ENCODE measurements around the gene PNPLA7. TPM values are rescaled to one million over a fixed set of nuclear protein-coding genes. Genes with fewer than 3 reads are reported as not detected.
A peak's percentile ranks its signal among the peaks of the same experiment; 100 is the strongest.
"Not testable (repeated sequence)": the region's sequence is repeated elsewhere in the genome, so short reads cannot be mapped to it uniquely, and the experiment has no call there.

PNPLA7 gene
- total RNA-seq, 4 donors from 2014 or later = 16.0 to 95.4 (median 24.9) TPM

GRCh38 chr9:137554349-137554748, 4.1 kb upstream of the PNPLA7 start:
- peaks cover 16 to 33% (median 22%) of the 10 kb centered on the region in 4 donors for H3K4me1 ChIP-seq
- intact Hi-C loops (cut with DNase I; ENCODE audit: low total_unique reads) = no loop called here
- TF ChIP-seq POLR2A (IDR thresholded peaks at IDR 0.05) = no peak
- TF ChIP-seq POLR2AphosphoS5 (IDR thresholded peaks at IDR 0.05) = no peak
- no peak for TF ChIP-seq EP300 (IDR thresholded peaks at IDR 0.05; ENCODE audit: low read depth)
- no peak for DNase-seq
- peaks cover 0 to 10% (median 2%) of the 10 kb centered on the region in 4 donors for H3K36me3 ChIP-seq
- no peak overlapping the region for H3K27ac ChIP-seq
- H3K9me3 ChIP-seq = no peaks in the 10 kb centered on the region
- WGBS, 2 donors (ENCODE audit: low coverage in 1 of 2) = 67 to 84% methylated on average over 1 of the region's 1 CpG
- in situ Hi-C loops (cut with MboI; ENCODE audit: low pct_ligation_motif_present in 1 of 4, low pct_unique_long_range_greater_than_20kb in 1 of 4, low sequenced_read_pairs in 3 of 4) = no loop called here
- H3K27me3 ChIP-seq = no peaks in the 10 kb centered on the region
- no peak overlapping the region for H3K4me3 ChIP-seq

- in situ Hi-C loops (cut with MboI; ENCODE audit: low pct_ligation_motif_present in 1 of 4, low pct_unique_long_range_greater_than_20kb in 1 of 4, low sequenced_read_pairs in 3 of 4); H3K27me3 ChIP-seq; H3K4me3 ChIP-seq; H3K9me3 ChIP-seq; H3K27ac ChIP-seq; H3K36me3 ChIP-seq; DNase-seq; intact Hi-C loops (cut with DNase I; ENCODE audit: low total_unique reads): not testable (repeated sequence)
- peaks cover 16 to 40% (median 24%) of the 10 kb centered on the region in 4 donors for H3K4me1 ChIP-seq
- WGBS, 2 donors (ENCODE audit: low coverage in 1 of 2) = 86 to 100% methylated on average over 5 to 10 of the region's 10 CpGs
Measured at GRCh38 chr9:137553654-137554053, 3.5 kb upstream of the PNPLA7 start.

GRCh38 chr9:137552022-137552768, 2.0 kb upstream of the PNPLA7 start:
- 24% methylated on average over 13 of the region's 58 CpGs; no CpG with 5 or more reads in 1 of the 2 donors for WGBS, 2 donors (ENCODE audit: low coverage in 1 of 2)
- H3K4me1 ChIP-seq = peaks cover 16 to 43% (median 25%) of the 10 kb centered on the region in 4 donors
- in situ Hi-C loops (cut with MboI; ENCODE audit: low pct_ligation_motif_present in 1 of 4, low pct_unique_long_range_greater_than_20kb in 1 of 4, low sequenced_read_pairs in 3 of 4) (no loop called here), intact Hi-C loops (cut with DNase I; ENCODE audit: low total_unique reads) (no loop called here)
- H3K27ac ChIP-seq = peak overlapping the region; percentile 95 to 98 (median 98)
- no peak for TF ChIP-seq POLR2AphosphoS5 (IDR thresholded peaks at IDR 0.05)
- TF ChIP-seq EP300 (IDR thresholded peaks at IDR 0.05; ENCODE audit: low read depth) = no peak
- TF ChIP-seq POLR2A (IDR thresholded peaks at IDR 0.05) = peak; percentile 31
- no peak for TF ChIP-seq CTCF (IDR thresholded peaks at IDR 0.05)
- H3K27me3 ChIP-seq = no peaks in the 10 kb centered on the region
- H3K36me3 ChIP-seq = peaks cover 0 to 1% (median 0%) of the 10 kb centered on the region in 4 donors
- H3K9me3 ChIP-seq = no peaks in the 10 kb centered on the region
- peak overlapping the region; percentile 74 to 96 (median 86) for H3K4me3 ChIP-seq
- DNase-seq = peak; percentile 31

GRCh38 chr9:137551264-137552021, 1.2 kb upstream of the PNPLA7 start, which contains the start of gene MRPL41:
Gene MRPL41, plus strand, starts transcription at chr9:137551879. Its CDS starts 203 bp downstream, at chr9:137552082.
- 0% methylated on average over 54 of the region's 106 CpGs; no CpG with 5 or more reads in 1 of the 2 donors for WGBS, 2 donors (ENCODE audit: low coverage in 1 of 2)
- peak; percentile 95 for DNase-seq
- Histone ChIP-seq H3K27ac (peak within 1 kb of the TSS; percentile 95 to 98 (median 98)), H3K27me3 (no peaks in the 10 kb centered on the region), H3K36me3 (no peaks in the 10 kb centered on the region), H3K4me1 (peaks cover 14 to 38% (median 25%) of the 10 kb centered on the region in 4 donors), H3K4me3 (peak within 1 kb of the TSS; percentile 74 to 96 (median 86)), H3K9me3 (no peaks in the 10 kb centered on the region)
- TF ChIP-seq EP300 (IDR thresholded peaks at IDR 0.05; ENCODE audit: low read depth) (no peak), CTCF (IDR thresholded peaks at IDR 0.05) (peak; percentile 36 to 71 (median 56)), POLR2AphosphoS5 (IDR thresholded peaks at IDR 0.05) (peak; percentile 91 to 96 (median 95)), POLR2A (IDR thresholded peaks at IDR 0.05) (peak; percentile 82)
- in situ Hi-C loops (cut with MboI; ENCODE audit: low pct_ligation_motif_present in 1 of 4, low pct_unique_long_range_greater_than_20kb in 1 of 4, low sequenced_read_pairs in 3 of 4) = no loop called here
- intact Hi-C loops (cut with DNase I; ENCODE audit: low total_unique reads) = no loop called here

GRCh38 chr9:137550958-137551263, 709 bp upstream of the PNPLA7 start:
- H3K36me3 ChIP-seq; in situ Hi-C loops (cut with MboI; ENCODE audit: low pct_ligation_motif_present in 1 of 4, low pct_unique_long_range_greater_than_20kb in 1 of 4, low sequenced_read_pairs in 3 of 4); H3K27me3 ChIP-seq; H3K9me3 ChIP-seq; DNase-seq; intact Hi-C loops (cut with DNase I; ENCODE audit: low total_unique reads): not testable (repeated sequence)
- Histone ChIP-seq H3K27ac (peak overlapping the region; percentile 91 to 98 (median 95)), H3K4me1 (peaks cover 12 to 33% (median 25%) of the 10 kb centered on the region in 4 donors), H3K4me3 (peak overlapping the region; percentile 40 to 96 (median 66))
- 0% methylated on average over 13 of the region's 17 CpGs; no CpG with 5 or more reads in 1 of the 2 donors for WGBS, 2 donors (ENCODE audit: low coverage in 1 of 2)

Measured in transverse colon (tissue), 4 donors.